ELF-1 (cell line): ENCODE data around the gene SIAH3.
"Not testable (repeated sequence)": the region's sequence is repeated elsewhere in the genome, so short reads cannot be mapped to it uniquely, and the experiment has no call there.

Experiments
- DNase-seq: peaks from one replicate; pipeline ENCODE4 v3.0.0-alpha.2; 2016; ENCODE audit warnings: low read depth, low spot score

Gene SIAH3

GRCh38 chr13:45783346-45784043 lies 68.1 kb downstream of the SIAH3 start:
- no peak for DNase-seq

- no peak for DNase-seq
Measured at GRCh38 chr13:45782327-45783045, 69.1 kb downstream of the SIAH3 start.

- DNase-seq, result no peak
Measured at GRCh38 chr13:45781553-45782326, 69.8 kb downstream of the SIAH3 start.

- DNase-seq, result peak; percentile 25
Measured at GRCh38 chr13:45779901-45780300, 71.7 kb downstream of the SIAH3 start.

GRCh38 chr13:45778882-45779281 lies 72.7 kb downstream of the SIAH3 start:
- no peak for DNase-seq

- DNase-seq, result no peak
Measured at GRCh38 chr13:45776748-45777147, 74.8 kb downstream of the SIAH3 start.

GRCh38 chr13:45775401-45775963 lies 76.1 kb downstream of the SIAH3 start:
- no peak for DNase-seq

GRCh38 chr13:45773944-45774343 lies 77.6 kb downstream of the SIAH3 start:
- no peak for DNase-seq

GRCh38 chr13:45773236-45773635 lies 78.3 kb downstream of the SIAH3 start:
- DNase-seq, result no peak

- no peak for DNase-seq
Measured at GRCh38 chr13:45770886-45771285, 80.7 kb downstream of the SIAH3 start.

- peak; percentile 11 for DNase-seq
Measured at GRCh38 chr13:45768656-45769479, 82.7 kb downstream of the SIAH3 start.

- no peak for DNase-seq
Measured at GRCh38 chr13:45765464-45765863, 86.1 kb downstream of the SIAH3 start.

- no peak for DNase-seq
Measured at GRCh38 chr13:45763419-45763818, 88.1 kb downstream of the SIAH3 start.

- DNase-seq, result not testable (repeated sequence)
Measured at GRCh38 chr13:45757589-45757988, 94.0 kb downstream of the SIAH3 start.

- DNase-seq, result not testable (repeated sequence)
Measured at GRCh38 chr13:45756498-45756897, 95.1 kb downstream of the SIAH3 start.

GRCh38 chr13:45752510-45752909 lies 99.0 kb downstream of the SIAH3 start:
- no peak for DNase-seq

GRCh38 chr13:45751885-45752284 lies 99.7 kb downstream of the SIAH3 start:
- no peak for DNase-seq

GRCh38 chr13:45750566-45750965 lies 101.0 kb downstream of the SIAH3 start:
- no peak for DNase-seq

GRCh38 chr13:45748941-45749759 lies 102.4 kb downstream of the SIAH3 start:
- peak; percentile 39 for DNase-seq

- no peak for DNase-seq
Measured at GRCh38 chr13:45747071-45747470, 104.5 kb downstream of the SIAH3 start.
